ENCODE data around the gene SPATS2L.

Gene SPATS2L

DNA sequence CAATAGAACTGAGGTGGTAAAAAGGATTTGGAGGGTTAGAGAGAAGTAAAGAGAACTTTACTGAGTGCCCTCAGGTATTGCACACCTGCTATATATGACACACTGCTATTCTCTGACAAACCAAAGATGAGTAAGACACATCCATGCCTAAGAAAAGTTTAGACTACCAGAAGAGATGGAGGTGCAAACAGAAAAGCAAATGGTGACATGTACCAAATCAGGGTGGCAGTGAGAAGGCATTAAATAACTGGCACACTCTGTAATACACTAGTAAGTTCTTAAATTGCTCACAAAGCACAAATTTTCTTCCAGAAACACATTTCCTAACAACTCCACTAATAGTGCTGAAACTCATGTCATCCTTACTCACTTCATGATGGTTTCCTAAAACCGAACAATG is 114.8 kb downstream of the SPATS2L start:
- DNase-seq, result no peak

DNA sequence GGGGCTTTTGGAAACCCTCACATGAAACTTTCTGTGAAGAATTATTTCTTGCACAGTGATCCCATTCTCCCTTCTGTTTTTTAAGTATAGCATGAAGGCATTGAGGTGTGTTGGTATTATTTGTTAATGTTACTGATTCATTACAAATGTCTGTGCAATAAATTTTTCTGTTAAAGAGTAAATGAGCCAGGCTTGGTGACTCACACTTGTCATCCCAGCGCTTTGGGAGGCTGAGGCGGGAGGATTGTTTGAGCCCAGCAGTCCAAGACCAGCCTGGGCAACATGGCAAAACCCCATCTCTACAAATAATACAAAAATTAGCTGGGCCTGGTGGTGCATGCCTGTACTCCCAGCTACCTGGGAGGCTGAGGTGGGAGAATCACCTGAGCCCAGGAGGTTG is 115.6 kb downstream of the SPATS2L start:
- DNase-seq, result no peak

- no peak for DNase-seq
Measured at GRCh38 chr2:200422532-200423261, 116.2 kb downstream of the SPATS2L start.

- no peak for DNase-seq
Measured at GRCh38 chr2:200423541-200423940, 117.0 kb downstream of the SPATS2L start.

GRCh38 chr2:200425026-200425821 is 118.7 kb downstream of the SPATS2L start:
- no peak for DNase-seq

DNA sequence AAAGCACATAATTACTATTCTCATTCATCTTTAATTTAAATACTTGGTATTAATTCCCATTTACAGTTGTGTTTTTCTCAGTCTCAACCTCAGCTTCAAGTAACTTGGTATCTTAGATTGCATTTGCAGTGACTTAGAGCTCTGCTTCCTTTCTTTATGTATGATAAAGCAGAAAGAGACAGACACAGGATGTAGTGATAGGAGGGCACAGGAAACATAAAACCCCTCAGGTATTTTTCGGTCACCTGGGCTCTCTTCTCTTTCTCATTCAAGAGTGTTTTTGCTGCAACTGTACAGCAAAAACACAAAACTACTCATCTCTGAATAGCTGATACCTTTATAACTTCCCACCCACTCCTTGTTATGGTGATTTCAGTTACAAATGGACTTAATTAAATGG is 120.3 kb downstream of the SPATS2L start:
- DNase-seq, result no peak

GRCh38 chr2:200428961-200429665 is 122.6 kb downstream of the SPATS2L start:
- DNase-seq, result no peak

GRCh38 chr2:200430017-200430416 is 123.5 kb downstream of the SPATS2L start:
- no peak for DNase-seq

GRCh38 chr2:200431996-200432705 is 125.7 kb downstream of the SPATS2L start:
- DNase-seq, result no peak

DNA sequence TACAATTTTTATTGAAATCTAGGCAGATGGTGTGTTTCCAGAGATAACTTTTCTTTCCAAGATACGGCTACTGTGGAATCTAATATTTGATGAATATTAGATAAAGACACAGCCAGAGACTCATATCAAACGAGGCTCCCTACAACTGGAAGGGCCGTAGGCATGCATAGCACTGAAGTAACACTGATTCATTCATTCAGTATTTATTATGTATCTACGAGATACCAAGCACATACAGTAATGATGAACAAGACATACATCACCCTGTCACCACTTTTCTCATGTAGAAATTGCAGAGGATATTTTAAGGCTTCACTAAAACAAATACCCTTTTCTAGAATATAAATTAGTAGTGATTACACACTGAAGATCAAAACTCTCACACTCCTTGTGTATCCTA is 128.9 kb downstream of the SPATS2L start:
- no peak for DNase-seq

DNA sequence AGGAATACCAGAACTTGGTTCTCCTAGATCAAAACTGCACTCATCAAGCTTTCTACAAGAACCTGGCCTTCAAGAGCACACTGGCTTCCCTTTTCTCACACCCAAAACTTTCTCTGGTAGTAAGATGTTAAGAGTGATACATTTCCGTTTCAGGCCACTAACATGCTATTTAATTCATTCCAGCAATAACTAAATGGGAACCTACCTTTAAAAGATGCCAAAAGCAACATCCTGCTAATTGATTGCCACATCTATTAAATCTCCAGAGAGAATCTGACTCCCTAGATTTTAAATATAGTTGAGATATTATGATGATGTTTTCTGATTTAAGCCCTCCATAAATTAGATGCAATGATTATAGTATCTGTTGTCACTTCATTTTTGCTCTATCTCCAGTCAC is 131.8 kb downstream of the SPATS2L start:
- DNase-seq, result no peak

DNA sequence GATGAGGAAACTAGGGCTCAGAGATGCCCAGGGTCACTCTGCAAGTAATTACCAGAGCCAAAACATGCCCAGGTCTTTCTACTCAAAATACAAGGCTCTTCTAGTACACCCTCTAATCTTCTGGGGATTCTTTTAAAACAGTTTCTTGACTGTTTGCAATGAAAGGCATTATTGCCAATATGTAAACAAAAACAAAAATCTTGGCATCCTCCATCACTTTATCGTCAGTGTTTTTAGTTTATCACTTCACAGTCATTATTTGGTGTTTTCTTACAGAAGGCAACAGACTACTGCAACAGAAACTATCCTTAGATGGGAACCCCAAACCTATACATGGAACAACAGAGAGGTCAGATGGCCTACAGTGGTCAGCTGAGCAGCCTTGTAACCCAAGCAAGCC is 132.4 kb downstream of the SPATS2L start:
- no peak for DNase-seq

- DNase-seq, result no peak
Measured at GRCh38 chr2:200439981-200440380, 133.5 kb downstream of the SPATS2L start.

DNA sequence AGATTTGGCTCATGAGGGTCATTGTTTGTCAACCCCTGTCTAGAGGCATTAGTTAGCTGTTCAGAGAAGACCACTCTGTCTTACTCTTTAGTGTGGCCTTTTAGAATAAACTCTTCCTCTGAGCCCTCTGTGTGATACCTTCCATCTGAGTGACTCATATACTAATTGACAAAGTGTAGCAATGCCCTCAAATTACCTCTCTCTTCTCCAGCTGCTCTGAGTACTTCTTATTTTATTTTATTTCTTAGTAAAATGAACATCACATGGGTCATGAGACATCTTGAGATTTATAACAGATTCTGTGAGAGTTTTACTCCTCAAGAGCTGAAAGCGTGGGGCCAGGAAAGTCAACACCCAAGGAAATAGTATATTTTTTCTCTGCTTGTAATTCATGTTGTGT is 136.0 kb downstream of the SPATS2L start:
- no peak for DNase-seq

DNA sequence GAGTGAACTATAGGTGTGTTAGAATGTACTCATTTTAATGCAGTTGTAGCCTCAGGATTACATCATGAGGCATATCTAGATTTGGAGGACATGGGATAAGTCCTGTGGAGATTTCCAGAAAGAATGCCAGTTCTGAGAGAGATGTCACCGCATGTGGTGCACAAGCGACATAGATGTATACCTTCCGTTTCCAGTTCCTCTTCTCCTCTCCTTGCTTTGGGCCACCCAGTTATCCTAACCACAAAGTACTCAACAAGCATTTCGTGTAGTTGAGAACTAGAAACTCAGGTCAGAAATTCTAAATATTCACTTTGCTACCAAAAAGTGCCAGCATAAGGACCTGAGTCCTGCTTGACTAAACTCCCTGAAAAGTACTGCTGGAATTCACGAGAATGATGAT is 136.9 kb downstream of the SPATS2L start:
- no peak for DNase-seq

- no peak for DNase-seq
Measured at GRCh38 chr2:200443916-200444315, 137.4 kb downstream of the SPATS2L start.

GRCh38 chr2:200444530-200444929 is 138.0 kb downstream of the SPATS2L start:
- DNase-seq, result no peak

DNA sequence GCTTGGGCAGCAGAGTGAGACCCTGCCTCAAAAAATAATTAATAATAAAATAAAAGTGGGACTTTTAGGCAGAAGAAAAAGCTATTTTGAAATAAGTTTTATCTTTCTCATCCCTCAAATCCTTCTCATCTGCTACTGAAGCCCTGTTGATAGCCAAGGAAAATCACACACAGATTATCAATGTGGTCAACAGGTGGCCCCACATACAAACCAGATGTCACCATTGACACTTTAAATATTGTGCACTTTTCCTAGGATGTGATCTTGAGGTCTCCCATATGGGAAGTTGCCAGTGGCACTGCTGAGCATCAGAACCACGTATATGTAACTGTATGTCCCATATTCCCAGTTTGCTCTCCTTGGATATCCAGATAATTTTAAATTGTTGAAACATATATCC is 138.8 kb downstream of the SPATS2L start:
- DNase-seq, result no peak

- DNase-seq, result no peak
Measured at GRCh38 chr2:200446612-200447011, 140.1 kb downstream of the SPATS2L start.

GRCh38 chr2:200447139-200447855 is 140.8 kb downstream of the SPATS2L start:
- DNase-seq, result no peak

DNA sequence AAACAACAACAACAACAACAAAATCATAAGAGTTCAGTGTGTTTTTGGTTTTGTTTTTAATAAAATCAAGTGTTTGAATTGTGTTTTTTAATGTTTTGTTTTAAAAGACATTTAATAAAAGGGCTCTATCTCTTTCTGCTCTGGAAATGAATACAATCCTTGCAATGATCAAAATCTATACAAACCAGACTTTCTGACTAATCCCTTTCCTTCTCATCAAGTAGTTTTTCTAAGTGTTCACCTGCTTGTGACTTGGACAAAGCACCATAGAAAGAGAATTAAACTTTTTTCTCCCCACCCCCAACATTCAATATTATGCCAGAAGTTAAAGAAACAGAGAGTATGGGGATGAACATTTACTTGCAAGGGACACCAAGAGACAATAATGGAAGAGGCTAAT is 142.0 kb downstream of the SPATS2L start:
- DNase-seq, result no peak

DNA sequence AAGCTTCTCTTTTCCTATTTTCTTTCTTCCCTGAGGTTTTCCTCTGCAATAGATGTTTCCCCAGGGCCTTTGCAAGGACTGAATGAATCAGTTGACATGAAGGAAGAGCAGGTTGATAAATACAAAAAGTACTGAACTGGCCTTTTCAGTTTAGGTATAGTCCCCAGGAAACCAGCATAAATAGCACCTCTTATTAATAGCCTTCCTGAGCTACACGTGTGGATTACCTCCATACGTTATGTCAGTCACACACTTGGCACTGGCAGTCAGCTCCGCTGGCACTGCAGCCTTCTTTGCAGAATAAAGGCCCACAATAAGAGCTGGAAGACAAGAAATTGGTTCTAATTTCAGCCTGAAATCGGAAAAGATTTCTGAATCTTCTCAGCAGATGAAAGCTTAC is 142.7 kb downstream of the SPATS2L start:
- no peak for DNase-seq

DNA sequence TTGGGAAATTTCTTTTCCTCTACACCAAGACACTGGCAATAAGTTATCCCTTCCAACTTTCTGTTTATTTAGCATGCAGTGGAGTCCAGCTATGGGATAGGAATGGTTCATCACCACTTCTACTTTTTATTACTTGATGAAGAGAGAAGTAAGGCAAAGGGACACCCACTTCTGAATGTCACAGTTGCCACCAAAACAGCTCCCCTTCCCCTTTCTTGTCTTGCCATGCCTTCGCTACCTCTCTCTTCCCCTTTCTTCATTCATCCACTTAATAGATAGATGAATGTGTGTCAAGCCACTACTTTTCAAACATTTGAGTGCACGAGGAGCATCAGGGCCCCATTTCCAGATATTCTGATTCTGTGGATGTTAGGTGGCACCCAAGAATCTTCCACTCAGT is 143.8 kb downstream of the SPATS2L start:
- no peak for DNase-seq
